GM19025 (cell line): ENCODE measurements around the gene SSBP3.
"Not testable (repeated sequence)": the region's sequence is repeated elsewhere in the genome, so short reads cannot be mapped to it uniquely, and the experiment has no call there.

Experiments used
- ATAC-seq: cut with Tn5 transposase; IDR thresholded peaks from one replicate; pipeline ENCODE4 v1.9.1; 2021; ENCODE audit warnings: mild to moderate bottlenecking, low read depth, moderate library complexity; ENCODE audit not compliant: unreplicated experiment

SSBP3 gene

GRCh38 chr1:54253480-54253879, 152.7 kb downstream of the SSBP3 start:
- ATAC-seq, result no peak

GRCh38 chr1:54252371-54252936, 153.7 kb downstream of the SSBP3 start:
- ATAC-seq, result no peak

- no peak for ATAC-seq
Measured at GRCh38 chr1:54250670-54251069, 155.5 kb downstream of the SSBP3 start.

GRCh38 chr1:54249819-54250435, 156.3 kb downstream of the SSBP3 start:
- no peak for ATAC-seq

GRCh38 chr1:54248966-54249365, 157.2 kb downstream of the SSBP3 start:
- no peak for ATAC-seq

- ATAC-seq, result no peak
Measured at GRCh38 chr1:54247863-54248515, 158.2 kb downstream of the SSBP3 start.

- ATAC-seq, result no peak
Measured at GRCh38 chr1:54246116-54246721, 160.0 kb downstream of the SSBP3 start.

GRCh38 chr1:54245501-54245900, 160.7 kb downstream of the SSBP3 start:
- ATAC-seq, result no peak

- no peak for ATAC-seq
Measured at GRCh38 chr1:54244655-54245054, 161.5 kb downstream of the SSBP3 start.

- ATAC-seq, result no peak
Measured at GRCh38 chr1:54243022-54243421, 163.2 kb downstream of the SSBP3 start.

GRCh38 chr1:54241364-54241763, 164.8 kb downstream of the SSBP3 start:
- no peak for ATAC-seq

GRCh38 chr1:54240741-54241335, 165.4 kb downstream of the SSBP3 start:
- no peak for ATAC-seq

- no peak for ATAC-seq
Measured at GRCh38 chr1:54239631-54240031, 166.6 kb downstream of the SSBP3 start.

GRCh38 chr1:54239035-54239383, 167.2 kb downstream of the SSBP3 start:
- no peak for ATAC-seq

- ATAC-seq, result no peak
Measured at GRCh38 chr1:54238353-54239034, 167.7 kb downstream of the SSBP3 start.

- no peak for ATAC-seq
Measured at GRCh38 chr1:54237586-54237985, 168.6 kb downstream of the SSBP3 start.

GRCh38 chr1:54234284-54234683, 171.9 kb downstream of the SSBP3 start:
- no peak for ATAC-seq

- ATAC-seq, result not testable (repeated sequence)
Measured at GRCh38 chr1:54233196-54233595, 173.0 kb downstream of the SSBP3 start.

- ATAC-seq, result no peak
Measured at GRCh38 chr1:54230507-54231339, 175.5 kb downstream of the SSBP3 start.
